ENCODE results near the gene TCF3.

- no peak for TF ChIP-seq EZH2 (IDR thresholded peaks at IDR 0.05; ENCODE audit: insufficient read depth, poor library complexity, severe bottlenecking)
- TF ChIP-seq EZH2phosphoT487 (IDR thresholded peaks at IDR 0.05; ENCODE audit: insufficient read depth, low read depth) = no peak
Observed at GRCh38 chr19:1655131-1655981, 2.9 kb upstream of the TCF3 start.
